ENCODE results near the gene ATP6V0E1.

ATP6V0E1 gene

GRCh38 chr5:172940268-172941066 is 43.1 kb upstream of the ATP6V0E1 start:
- no peak for TF ChIP-seq CTCF (IDR thresholded peaks at IDR 0.05; ENCODE audit: low read depth, low read length)
- no peaks in the 10 kb centered on the region for H3K9me3 ChIP-seq (ENCODE audit: severe bottlenecking)
- H3K4me3 ChIP-seq (ENCODE audit: low read depth, low read length), result no peak overlapping the region
- DNase-seq, result no peak
- H3K27me3 ChIP-seq (ENCODE audit: insufficient read depth, low read depth, severe bottlenecking), result no peaks in the 10 kb centered on the region
- H3K36me3 ChIP-seq, result peaks cover 3% of the 10 kb centered on the region
- H3K27ac ChIP-seq, result peak overlapping the region; percentile 60; the same call in 1 of the 2 replicates

- DNase-seq, result no peak
- Histone ChIP-seq H3K27me3 (ENCODE audit: insufficient read depth, low read depth, severe bottlenecking) (no peaks in the 10 kb centered on the region), H3K4me3 (ENCODE audit: low read depth, low read length) (no peak overlapping the region), H3K36me3 (peaks cover 3% of the 10 kb centered on the region), H3K27ac (no peak overlapping the region), H3K9me3 (ENCODE audit: severe bottlenecking) (no peaks in the 10 kb centered on the region)
- TF ChIP-seq CTCF (IDR thresholded peaks at IDR 0.05; ENCODE audit: low read depth, low read length), result no peak
These were observed 42.5 kb upstream of the ATP6V0E1 start for GRCh38 chr5:172941067-172941516.

- DNase-seq, result no peak
- Histone ChIP-seq H3K4me3 (ENCODE audit: low read depth, low read length) (no peak overlapping the region), H3K27ac (no peak overlapping the region), H3K9me3 (ENCODE audit: severe bottlenecking) (no peaks in the 10 kb centered on the region), H3K27me3 (ENCODE audit: insufficient read depth, low read depth, severe bottlenecking) (no peaks in the 10 kb centered on the region), H3K36me3 (peaks cover 3% of the 10 kb centered on the region)
- TF ChIP-seq CTCF (IDR thresholded peaks at IDR 0.05; ENCODE audit: low read depth, low read length), result no peak
These were observed 41.0 kb upstream of the ATP6V0E1 start for GRCh38 chr5:172942556-172942955.

DNA sequence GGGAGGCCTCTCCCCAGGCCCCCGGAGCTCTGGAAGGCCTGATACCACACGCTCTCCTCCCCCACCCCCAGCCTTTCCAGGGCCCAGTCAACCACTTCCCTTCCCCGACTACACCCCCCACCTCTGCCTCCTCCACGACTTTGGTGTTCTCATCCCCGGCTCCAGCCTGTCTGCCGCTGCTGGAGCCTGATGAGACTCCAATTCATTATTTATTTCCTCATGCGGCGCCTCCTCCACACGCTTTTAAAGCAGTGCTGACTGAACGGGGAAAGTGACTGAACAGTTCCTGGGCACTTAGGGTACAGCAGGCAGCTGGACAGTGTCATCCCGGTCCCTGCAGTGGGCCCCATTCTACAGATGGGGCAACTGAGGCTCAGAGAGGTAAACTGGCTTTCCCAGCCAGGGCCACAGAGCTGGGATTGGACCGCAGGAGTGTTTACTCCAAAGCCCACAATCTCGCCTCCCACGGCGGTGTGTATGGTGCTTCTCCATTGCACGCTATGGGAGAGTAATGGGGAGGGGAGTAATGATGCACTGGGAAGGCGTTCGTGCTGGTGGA is 40.2 kb upstream of the ATP6V0E1 start:
- no peak for TF ChIP-seq CTCF (IDR thresholded peaks at IDR 0.05; ENCODE audit: low read depth, low read length)
- Histone ChIP-seq H3K9me3 (ENCODE audit: severe bottlenecking) (no peaks in the 10 kb centered on the region), H3K4me3 (ENCODE audit: low read depth, low read length) (no peak overlapping the region), H3K27ac (no peak overlapping the region), H3K36me3 (peaks cover 3% of the 10 kb centered on the region), H3K27me3 (ENCODE audit: insufficient read depth, low read depth, severe bottlenecking) (no peaks in the 10 kb centered on the region)
- DNase-seq, result no peak

GRCh38 chr5:172943906-172944305 is 39.7 kb upstream of the ATP6V0E1 start:
- Histone ChIP-seq H3K27me3 (ENCODE audit: insufficient read depth, low read depth, severe bottlenecking) (no peaks in the 10 kb centered on the region), H3K36me3 (peaks cover 3% of the 10 kb centered on the region), H3K4me3 (ENCODE audit: low read depth, low read length) (no peak overlapping the region), H3K27ac (no peak overlapping the region), H3K9me3 (ENCODE audit: severe bottlenecking) (no peaks in the 10 kb centered on the region)
- no peak for DNase-seq
- TF ChIP-seq CTCF (IDR thresholded peaks at IDR 0.05; ENCODE audit: low read depth, low read length), result no peak
